HepG2 (cell line): Measurements from ENCODE around the gene ZDHHC7.

Experiments
- CEBPB ChIP-seq: IDR thresholded peaks from 2 replicates; pipeline ENCODE4 v1.6.1; 2011; ENCODE audit warnings: low read depth, low read length, improper control_type of control experiment, borderline replicate concordance
- KLF16 ChIP-seq, 2 experiments: sonication (generic) in 1 of 2; formaldehyde crosslinking in 1 of 2; IDR thresholded peaks; 2 replicates each; pipeline versions ENCODE4 v1.6.1 to v1.8.0; 2016 to 2023; ENCODE audit warnings: missing genetic modification reagents in 2 of 2, missing compliant biosample characterization in 1 of 2
- MYC ChIP-seq: sonication (generic); formaldehyde crosslinking; IDR thresholded peaks from 2 replicates; pipeline ENCODE4 v1.9.0; 2021; ENCODE audit warnings: missing genetic modification reagents, borderline replicate concordance
- POLR2AphosphoS5 ChIP-seq: IDR thresholded peaks from 2 replicates; pipeline ENCODE4 v1.6.1; 2012; ENCODE audit warnings: low read depth, low read length
- PRPF4 ChIP-seq: fragments of 200-400 bp; formaldehyde crosslinking; IDR thresholded peaks from 2 replicates; pipeline ENCODE4 v1.6.1; 2016; ENCODE audit warnings: low read length, low read depth; ENCODE audit not compliant: poor library complexity, severe bottlenecking
- SALL2 ChIP-seq: sonication (generic); formaldehyde crosslinking; IDR thresholded peaks from 2 replicates; pipeline ENCODE4 v1.8.1; 2023; ENCODE audit warnings: mild to moderate bottlenecking, missing genetic modification reagents, inconsistent platforms
- ZBTB20 ChIP-seq: sonication (generic); formaldehyde crosslinking; IDR thresholded peaks from 2 replicates; pipeline ENCODE4 v1.8.1; 2023; ENCODE audit warnings: missing genetic modification reagents, low read depth, mild to moderate bottlenecking, borderline replicate concordance
- ZFP1 ChIP-seq: IDR thresholded peaks from 2 replicates; pipeline ENCODE4 v1.6.1; 2016
- ZNF232 ChIP-seq: sonication (generic); formaldehyde crosslinking; IDR thresholded peaks from 2 replicates; pipeline ENCODE4 v1.4.0; 2020; ENCODE audit warnings: missing genetic modification reagents, borderline replicate concordance
- ZNF331 ChIP-seq: sonication (generic); formaldehyde crosslinking; IDR thresholded peaks from 2 replicates; pipeline ENCODE4 v1.4.0; 2020; ENCODE audit warnings: missing genetic modification reagents

DNA sequence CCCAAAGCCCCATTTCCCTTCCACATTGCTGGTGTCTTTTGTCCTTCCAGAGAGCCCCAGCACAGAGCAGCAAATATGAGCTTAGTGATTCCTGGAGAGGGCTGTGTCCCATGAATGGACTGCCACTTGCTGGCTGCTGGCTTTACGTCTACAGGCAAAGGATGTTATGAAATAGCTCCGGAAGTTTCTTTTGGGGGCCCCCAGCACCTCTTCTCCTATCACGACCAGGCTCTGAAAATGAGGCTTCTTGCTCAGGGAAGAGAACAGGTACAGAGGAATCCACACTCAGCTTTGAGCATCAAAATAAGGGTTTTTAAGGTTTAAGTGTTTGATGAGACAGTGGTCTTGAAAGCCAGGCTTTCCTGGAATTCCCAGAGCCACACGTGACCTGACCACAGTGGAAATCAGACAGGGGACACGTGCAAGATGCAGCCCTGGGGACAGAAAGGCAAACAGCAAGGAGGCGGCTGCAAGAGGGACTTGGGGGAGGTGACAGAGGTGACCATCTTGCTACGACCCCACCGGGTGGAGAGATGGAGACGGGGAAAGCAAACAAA, 58.1 kb downstream of the ZDHHC7 start:
- TF ChIP-seq KLF16 (CRISPR knock-in tag; IDR thresholded peaks at IDR 0.05) (0 out of 4 replicates have a peak, but pooled peaks of 1 of the 2 experiments have one; percentile 18), ZBTB20 (CRISPR knock-in tag) (no peak), SALL2 (CRISPR knock-in tag) (no peak), ZNF232 (CRISPR knock-in tag) (no peak), ZNF331 (no peak), PRPF4 (no peak), CEBPB (no peak), ZFP1 (CRISPR knock-in tag) (no peak), MYC (no peak), POLR2AphosphoS5 (no peak)
